ENCODE measurements around the gene CHST11.

Gene CHST11

GRCh38 chr12:104638851-104639240 lies 182.1 kb downstream of the CHST11 start:
- H3K9me2 ChIP-seq (replicated peaks; ENCODE audit: control insufficient read depth, low read length) = no peaks in the 10 kb centered on the region
- H3K27me3 ChIP-seq (ENCODE audit: control insufficient read depth, low read length) = no peaks in the 10 kb centered on the region
- H3K9me3 ChIP-seq (ENCODE audit: control insufficient read depth, insufficient read depth, low read length) = peaks cover 12% of the 10 kb centered on the region; the same call in 1 of the 2 replicates
- no peaks in the 10 kb centered on the region for H3F3A ChIP-seq (ENCODE audit: control insufficient read depth, insufficient read depth)
- H3K4me1 ChIP-seq (ENCODE audit: control insufficient read depth, low read length) = peaks cover 15% of the 10 kb centered on the region
- no peak overlapping the region for H3K4me3 ChIP-seq (ENCODE audit: low read length)
- H3K27ac ChIP-seq (ENCODE audit: low read depth, low read length) = no peak overlapping the region
- 0 out of 2 replicates have a peak, but pooled peaks cover 3% of the 10 kb centered on the region for H3K36me3 ChIP-seq (ENCODE audit: control insufficient read depth, low read length)
- H4K20me1 ChIP-seq (ENCODE audit: control insufficient read depth, insufficient read depth, low read depth, low read length) = no peaks in the 10 kb centered on the region
- TF ChIP-seq CTCF (IDR thresholded peaks at IDR 0.05; ENCODE audit: low read depth, low read length, poor library complexity, severe bottlenecking) (no peak), EZH2phosphoT487 (IDR thresholded peaks at IDR 0.05; ENCODE audit: borderline replicate concordance, low read length) (no peak)
- no peaks in the 10 kb centered on the region for H3K79me2 ChIP-seq (ENCODE audit: control insufficient read depth, low read length)
- no peak overlapping the region for H3K4me2 ChIP-seq (ENCODE audit: low read length)

GRCh38 chr12:104640956-104641355 lies 184.2 kb downstream of the CHST11 start:
- TF ChIP-seq EZH2phosphoT487 (IDR thresholded peaks at IDR 0.05; ENCODE audit: borderline replicate concordance, low read length) = no peak
- no peak for TF ChIP-seq CTCF (IDR thresholded peaks at IDR 0.05; ENCODE audit: low read depth, low read length, poor library complexity, severe bottlenecking)
- no peaks in the 10 kb centered on the region for H3K79me2 ChIP-seq (ENCODE audit: control insufficient read depth, low read length)
- H3K4me1 ChIP-seq (ENCODE audit: control insufficient read depth, low read length) = peaks cover 24% of the 10 kb centered on the region
- no peak overlapping the region for H3K4me3 ChIP-seq (ENCODE audit: low read length)
- no peaks in the 10 kb centered on the region for H3F3A ChIP-seq (ENCODE audit: control insufficient read depth, insufficient read depth)
- no peaks in the 10 kb centered on the region for H4K20me1 ChIP-seq (ENCODE audit: control insufficient read depth, insufficient read depth, low read depth, low read length)
- no peak overlapping the region for H3K4me2 ChIP-seq (ENCODE audit: low read length)
- peaks cover 12% of the 10 kb centered on the region; the same call in 1 of the 2 replicates for H3K9me3 ChIP-seq (ENCODE audit: control insufficient read depth, insufficient read depth, low read length)
- H3K27me3 ChIP-seq (ENCODE audit: control insufficient read depth, low read length) = no peaks in the 10 kb centered on the region
- H3K9me2 ChIP-seq (replicated peaks; ENCODE audit: control insufficient read depth, low read length) = no peaks in the 10 kb centered on the region
- H3K36me3 ChIP-seq (ENCODE audit: control insufficient read depth, low read length) = 0 out of 2 replicates have a peak, but pooled peaks cover 3% of the 10 kb centered on the region
- H3K27ac ChIP-seq (ENCODE audit: low read depth, low read length) = no peak overlapping the region

GRCh38 chr12:104641862-104642261 lies 185.1 kb downstream of the CHST11 start:
- Histone ChIP-seq H3K27me3 (ENCODE audit: control insufficient read depth, low read length) (no peaks in the 10 kb centered on the region), H3K4me1 (ENCODE audit: control insufficient read depth, low read length) (peaks cover 24% of the 10 kb centered on the region), H3K36me3 (ENCODE audit: control insufficient read depth, low read length) (0 out of 2 replicates have a peak, but pooled peaks cover 3% of the 10 kb centered on the region), H3K79me2 (ENCODE audit: control insufficient read depth, low read length) (no peaks in the 10 kb centered on the region), H3K27ac (ENCODE audit: low read depth, low read length) (no peak overlapping the region), H3F3A (ENCODE audit: control insufficient read depth, insufficient read depth) (no peaks in the 10 kb centered on the region), H3K4me3 (ENCODE audit: low read length) (no peak overlapping the region), H3K9me2 (replicated peaks; ENCODE audit: control insufficient read depth, low read length) (no peaks in the 10 kb centered on the region), H3K4me2 (ENCODE audit: low read length) (no peak overlapping the region), H4K20me1 (ENCODE audit: control insufficient read depth, insufficient read depth, low read depth, low read length) (no peaks in the 10 kb centered on the region), H3K9me3 (ENCODE audit: control insufficient read depth, insufficient read depth, low read length) (peaks cover 12% of the 10 kb centered on the region; the same call in 1 of the 2 replicates)
- TF ChIP-seq EZH2phosphoT487 (IDR thresholded peaks at IDR 0.05; ENCODE audit: borderline replicate concordance, low read length) = no peak
- TF ChIP-seq CTCF (IDR thresholded peaks at IDR 0.05; ENCODE audit: low read depth, low read length, poor library complexity, severe bottlenecking) = no peak

All from DOHH2 (cell line).